ENCODE results near the gene DPPA4.

DPPA4 gene

DNA sequence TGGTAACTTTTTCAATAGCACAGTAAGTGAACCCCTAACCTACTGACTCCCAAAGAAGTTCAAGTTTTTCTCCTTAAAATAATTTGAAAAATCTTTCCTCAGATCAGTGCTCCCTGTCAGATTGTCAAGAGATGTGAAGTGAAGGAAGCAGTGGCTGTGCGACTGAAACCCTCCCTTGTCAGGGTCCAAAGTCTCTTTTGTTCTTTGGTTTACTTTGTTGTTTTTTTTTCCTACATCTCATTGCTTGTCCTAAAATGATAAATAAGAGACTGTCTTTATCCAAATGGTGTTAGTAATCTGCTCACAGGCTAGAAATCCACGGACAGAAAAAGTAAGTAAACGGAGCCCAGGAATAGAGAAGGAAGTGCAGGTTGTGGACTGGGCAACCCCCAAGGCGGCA lies 976 bp upstream of the DPPA4 start:
- no peak for DNase-seq

- no peak for DNase-seq
Observed at GRCh38 chr3:109336291-109336861, 970 bp downstream of the DPPA4 start.

GRCh38 chr3:109334572-109334971 lies 2.8 kb downstream of the DPPA4 start:
- no peak for DNase-seq

DNA sequence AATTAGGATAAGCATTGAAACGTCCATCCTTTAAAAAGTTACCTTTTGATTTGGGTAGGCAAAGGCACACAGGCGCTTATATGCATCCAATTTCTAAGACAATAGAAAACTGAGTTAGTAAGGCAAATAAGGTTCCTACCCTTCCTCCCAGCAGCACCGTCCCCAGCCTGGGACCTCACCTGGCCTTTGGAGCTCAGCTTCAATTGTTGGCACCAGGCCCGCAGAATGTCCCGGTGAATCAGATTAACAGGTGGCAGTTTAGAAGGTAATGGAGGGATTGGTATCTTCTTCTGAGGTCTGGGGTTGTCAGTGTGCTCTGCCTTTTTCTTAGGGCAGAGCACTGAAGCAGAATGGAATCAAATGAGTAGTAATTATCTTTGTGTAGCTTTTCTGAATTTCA lies 5.7 kb downstream of the DPPA4 start:
- no peak for DNase-seq

DNA sequence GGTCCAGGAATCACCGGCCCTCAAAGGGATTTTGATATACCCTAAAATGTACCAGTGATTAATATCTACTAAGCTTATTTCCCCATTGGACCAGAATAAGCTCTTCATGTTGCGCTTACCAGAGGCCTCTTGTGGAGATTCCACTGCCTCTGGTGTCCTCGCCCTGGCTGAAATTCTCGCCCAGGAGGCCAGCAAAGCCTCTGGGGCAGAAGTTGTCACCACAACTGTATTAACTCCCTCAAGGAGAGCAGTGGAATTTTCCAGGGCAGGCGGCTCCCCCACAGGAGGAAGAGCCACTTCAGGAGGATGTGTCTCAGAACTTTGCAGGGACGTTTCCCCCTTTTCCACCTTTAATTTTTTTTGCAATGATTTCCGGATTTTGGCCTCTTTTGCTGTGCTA lies 6.9 kb downstream of the DPPA4 start:
- DNase-seq, result no peak

DNA sequence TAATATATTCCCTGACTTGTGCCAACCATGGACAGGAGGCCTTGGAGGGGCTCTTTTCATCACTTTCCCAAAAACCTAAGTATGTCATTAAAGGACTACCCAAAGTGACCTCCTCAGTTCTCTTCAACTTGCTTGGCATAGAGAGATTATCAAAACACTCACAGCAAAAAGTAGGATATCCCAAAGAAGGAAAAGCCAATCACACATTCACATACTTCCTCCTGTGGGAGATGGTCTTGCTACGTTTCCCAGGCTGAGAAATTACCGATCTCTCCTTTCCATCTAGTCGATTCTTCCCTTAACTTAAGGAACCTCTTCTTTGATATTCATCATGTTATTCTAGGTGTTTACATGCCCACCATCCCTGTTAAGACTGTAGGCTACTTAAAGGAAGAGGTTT lies 9.1 kb downstream of the DPPA4 start:
- no peak for DNase-seq

- no peak for DNase-seq
Observed at GRCh38 chr3:109325657-109326056, 11.7 kb downstream of the DPPA4 start.

GRCh38 chr3:109325109-109325508 lies 12.2 kb downstream of the DPPA4 start:
- DNase-seq, result no peak

- DNase-seq, result no peak
Observed at GRCh38 chr3:109316162-109316730, 21.1 kb downstream of the DPPA4 start, which contains the start of gene DPPA2. TSS of gene DPPA2 (minus strand) at chr3:109316517. CDS start at chr3:109314542, 1,975 bp downstream.

DNA sequence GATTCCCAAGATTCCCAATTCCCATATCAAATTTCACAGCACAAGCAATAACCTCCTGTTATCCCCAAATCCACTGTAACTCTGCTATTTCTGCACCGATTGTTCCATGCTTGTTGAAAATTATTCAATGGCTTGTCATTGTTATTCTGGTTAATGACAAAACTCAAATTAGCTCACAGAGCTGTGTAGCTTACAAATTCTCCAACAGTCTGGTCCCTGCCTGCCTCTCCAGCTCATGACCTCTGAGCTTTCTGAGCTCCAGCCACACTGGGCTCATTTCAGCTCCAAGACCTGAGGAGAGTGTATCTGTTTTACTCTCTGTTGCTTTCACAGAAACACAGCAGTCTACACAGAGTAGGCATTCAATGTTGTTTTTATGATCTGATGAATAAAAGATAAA lies 24.3 kb downstream of the DPPA4 start:
- no peak for DNase-seq

- no peak for DNase-seq
Observed at GRCh38 chr3:109297496-109297895, 39.9 kb downstream of the DPPA4 start.

DNA sequence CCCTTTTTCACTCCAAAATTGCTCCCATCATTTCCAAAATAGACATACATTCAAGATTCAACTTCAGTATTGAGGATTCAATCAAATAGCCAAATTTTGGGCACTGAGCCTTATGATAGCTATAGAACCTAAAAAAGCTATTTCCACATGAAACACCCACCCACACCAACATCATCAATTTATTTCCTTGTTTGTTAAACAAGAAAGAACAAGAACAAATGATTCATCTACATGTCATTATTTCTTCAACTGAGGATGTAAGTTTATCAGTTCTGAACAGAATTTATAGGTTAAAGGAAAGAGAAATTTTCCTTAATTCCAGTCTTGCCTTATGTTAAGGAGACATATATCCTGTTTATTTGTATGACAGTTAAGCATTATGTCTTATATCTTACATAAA lies 53.3 kb downstream of the DPPA4 start:
- no peak for DNase-seq

- no peak for DNase-seq
Observed at GRCh38 chr3:109278546-109278945, 58.8 kb downstream of the DPPA4 start.

GRCh38 chr3:109278141-109278540 lies 59.2 kb downstream of the DPPA4 start:
- DNase-seq, result no peak
